Posterior vena cava (tissue), 2 donors: ENCODE measurements around the gene CACNA2D2. TPM values are rescaled to one million over a fixed set of nuclear protein-coding genes. Genes with fewer than 3 reads are reported as not detected.
A peak's percentile ranks its signal among the peaks of the same experiment; 100 is the strongest.
"Not testable (repeated sequence)": the region's sequence is repeated elsewhere in the genome, so short reads cannot be mapped to it uniquely, and the experiment has no call there.

Experiments used
- DNase-seq: peaks from one replicate; pipeline ENCODE4 v3.0.0-alpha.2; 2020; ENCODE audit warnings: low spot score
- intact Hi-C, 2 donors: fragments of 100-400 bp; cut with DNase I; formaldehyde crosslinking; loops; one replicate each; pipeline versions ENCODE4 v1.14.1 to v1.14.2; 2022 to 2023
- total RNA-seq, 2 donors: library from RNA; stranded (reverse); fragmentation: NEBNext Ultra II Directional; extraction: Animal tissue kit (Norgen Biotek cat#: 25700); gene quantifications; one replicate each; pipeline ENCODE4 v1.2.1, GENCODE V29; 2021
- donor health status: DM: yes; HTN: yes; CAD: no.
- donor health status: DM: yes; HTN: yes; CAD: no.

CACNA2D2 gene
- total RNA-seq, 2 donors from 2014 or later, result 2.0 to 2.6 TPM

- intact Hi-C loops, result no loop called here
- no peak for DNase-seq
Observed at GRCh38 chr3:50532062-50532705, 28.8 kb upstream of the CACNA2D2 start.

- DNase-seq, result no peak
- intact Hi-C loops, result no loop called here
Observed at GRCh38 chr3:50531201-50531600, 27.8 kb upstream of the CACNA2D2 start.

GRCh38 chr3:50530001-50530970 lies 26.9 kb upstream of the CACNA2D2 start:
- no peak for DNase-seq
- intact Hi-C loops, result no loop called here

GRCh38 chr3:50525987-50526386 lies 22.6 kb upstream of the CACNA2D2 start:
- intact Hi-C loops, result no loop called here
- DNase-seq, result peak; percentile 87

- DNase-seq, result no peak
- intact Hi-C loops, result no loop called here
Observed at GRCh38 chr3:50525191-50525910, 21.9 kb upstream of the CACNA2D2 start.

GRCh38 chr3:50524746-50525145 lies 21.3 kb upstream of the CACNA2D2 start:
- intact Hi-C loops, result no loop called here
- no peak for DNase-seq

- intact Hi-C loops, result no loop called here
- no peak for DNase-seq
Observed at GRCh38 chr3:50523279-50523811, 19.9 kb upstream of the CACNA2D2 start.

- DNase-seq, result no peak
- intact Hi-C loops, result no loop called here
Observed at GRCh38 chr3:50521572-50521971, 18.1 kb upstream of the CACNA2D2 start.

GRCh38 chr3:50520849-50521248 lies 17.4 kb upstream of the CACNA2D2 start:
- DNase-seq, result no peak
- intact Hi-C loops, result no loop called here

GRCh38 chr3:50519471-50520089 lies 16.1 kb upstream of the CACNA2D2 start:
- DNase-seq, result no peak
- intact Hi-C loops, result no loop called here

- intact Hi-C loops, result no loop called here
- DNase-seq, result no peak
Observed at GRCh38 chr3:50518436-50518835, 15.0 kb upstream of the CACNA2D2 start.

GRCh38 chr3:50517721-50518206 lies 14.3 kb upstream of the CACNA2D2 start:
- intact Hi-C loops, result no loop called here
- no peak for DNase-seq

- intact Hi-C loops, result no loop called here
- DNase-seq, result no peak
Observed at GRCh38 chr3:50516440-50516871, 13.0 kb upstream of the CACNA2D2 start.

GRCh38 chr3:50515565-50516439 lies 12.4 kb upstream of the CACNA2D2 start:
- no peak for DNase-seq
- intact Hi-C loops, result no loop called here

- DNase-seq, intact Hi-C loops: not testable (repeated sequence)
Observed at GRCh38 chr3:50512908-50513307, 9.5 kb upstream of the CACNA2D2 start.

- intact Hi-C loops, result no loop called here
- no peak for DNase-seq
Observed at GRCh38 chr3:50512131-50512530, 8.7 kb upstream of the CACNA2D2 start.

GRCh38 chr3:50510325-50510724 lies 6.9 kb upstream of the CACNA2D2 start:
- intact Hi-C loops, result no loop called here
- no peak for DNase-seq

GRCh38 chr3:50509715-50510114 lies 6.3 kb upstream of the CACNA2D2 start:
- DNase-seq, result no peak
- intact Hi-C loops, result no loop called here
